Caco-2 (cell line): Measurements from ENCODE around the gene DET1. TPM values are rescaled to one million over a fixed set of nuclear protein-coding genes. Genes with fewer than 3 reads are reported as not detected.

Source experiments
- BruUV-seq: library from RNA; stranded (reverse); fragments of 400-500 nt; replicated peaks from 2 replicates; lab custom pipeline; 2021; lab: Mats Ljungman, UMichigan
- CTCF ChIA-PET: fragments of 300-600 bp; sonication (Branson Sonifier 250); formaldehyde crosslinking; loops from one replicate; lab custom pipeline; 2022; ENCODE audit warnings: antibody characterized with exemption; lab: Charles Lee
- POLR2A ChIA-PET: fragments of 300-600 bp; sonication (Branson Sonifier 250); formaldehyde crosslinking; loops from one replicate; lab custom pipeline; 2022; ENCODE audit warnings: antibody characterized with exemption; lab: Charles Lee
- DNase-seq, 2 experiments: peaks; one replicate each; pipeline versions ENCODE4 v3.0.0 to v3.0.0-alpha.2; 2020 to 2022
- H3K27me3 ChIP-seq: replicated peaks from 2 replicates; pipeline ENCODE4 v1.6.0; 2011; ENCODE audit warnings: low read length; ENCODE audit not compliant: control insufficient read depth, insufficient read depth
- H3K36me3 ChIP-seq: 2 replicates; pipeline ENCODE4 v1.5.1; 2011; ENCODE audit warnings: low read length; ENCODE audit not compliant: control insufficient read depth, insufficient read depth
- H3K4me1 ChIP-seq: fragments of 250-450 bp; sonication (Bioruptor Pico); 2 replicates; pipeline ENCODE4 v1.5.1; 2020; ENCODE audit warnings: mild to moderate bottlenecking
- H3K4me3 ChIP-seq: 2 replicates; pipeline ENCODE4 v1.5.1; 2011; ENCODE audit warnings: low read depth, mild to moderate bottlenecking, control low read depth, low read length
- H3K9me3 ChIP-seq: fragments of 250-450 bp; sonication (Bioruptor Pico); 2 replicates; pipeline ENCODE4 v1.5.1; 2020; ENCODE audit warnings: mild to moderate bottlenecking, moderate library complexity
- H3K27ac Mint-ChIP-seq: one replicate; pipeline ENCODE4 v1.8.0; 2022; ENCODE audit warnings: mixed read lengths; ENCODE audit not compliant: unreplicated experiment
- H3K27me3 Mint-ChIP-seq: one replicate; pipeline ENCODE4 v1.8.0; 2022; ENCODE audit warnings: mixed read lengths; ENCODE audit not compliant: insufficient read depth, unreplicated experiment
- H3K36me3 Mint-ChIP-seq: one replicate; pipeline ENCODE4 v1.8.0; 2022; ENCODE audit warnings: mild to moderate bottlenecking, mixed read lengths; ENCODE audit not compliant: insufficient read depth, unreplicated experiment
- H3K4me1 Mint-ChIP-seq: one replicate; pipeline ENCODE4 v1.8.0; 2022; ENCODE audit warnings: low read depth, mixed read lengths; ENCODE audit not compliant: unreplicated experiment
- H3K4me3 Mint-ChIP-seq: one replicate; pipeline ENCODE4 v1.8.0; 2022; ENCODE audit warnings: mild to moderate bottlenecking, moderate library complexity, mixed read lengths; ENCODE audit not compliant: unreplicated experiment
- H3K9me3 Mint-ChIP-seq: one replicate; pipeline ENCODE4 v1.8.0; 2022; ENCODE audit warnings: mixed read lengths; ENCODE audit not compliant: unreplicated experiment
- intact Hi-C: fragments of 100-400 bp; cut with micrococcal nuclease; formaldehyde crosslinking; loops from one replicate; pipeline ENCODE4 v1.10.0; 2022; ENCODE audit not compliant: unreplicated experiment
- total RNA-seq: library from RNA; stranded (reverse); gene quantifications from 2 replicates; pipeline ENCODE4 v1.2.3, GENCODE V29; 2022
- TF ChIP-seq, protein P1 (sequence below), 2 experiments: fragments of 200-600 bp in 1 of 2; IDR thresholded peaks; 1 replicate in 1 of 2; 2 replicates in 1 of 2; pipeline versions ENCODE4 v1.5.1 to v1.8.0; 2011 to 2022; ENCODE audit warnings: antibody characterized with exemption in 1 of 2, control low read depth in 1 of 2, inconsistent platforms in 1 of 2, low read depth in 1 of 2, low read length in 1 of 2, mild to moderate bottlenecking in 1 of 2, moderate library complexity in 1 of 2; ENCODE audit not compliant: insufficient read depth in 1 of 2, severe bottlenecking in 1 of 2, unreplicated experiment in 1 of 2

DET1 gene
- total RNA-seq, 1 experiment from 2014 or later, result 2.0 TPM

DNA sequence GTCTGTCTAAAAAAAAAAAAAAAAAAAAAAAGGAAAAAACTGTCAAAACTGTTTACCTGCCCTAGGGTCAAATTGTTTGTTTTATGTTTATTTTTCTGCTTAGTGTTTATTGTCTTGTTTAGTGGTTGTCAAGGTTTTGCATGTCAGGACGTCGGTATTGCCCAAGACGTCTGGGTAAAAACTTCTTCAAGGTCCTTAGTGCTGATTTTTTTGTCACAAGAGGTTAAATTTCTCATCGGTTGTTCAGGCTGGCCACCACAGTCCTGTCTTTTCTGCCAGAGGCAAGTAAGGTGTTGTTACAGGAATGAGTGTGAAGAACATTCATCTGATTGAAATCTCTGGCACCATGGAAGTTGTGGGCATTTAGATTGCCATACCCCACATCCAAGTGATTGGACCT lies 7.0 kb downstream of the DET1 start:
- TF ChIP-seq, protein P1, sequence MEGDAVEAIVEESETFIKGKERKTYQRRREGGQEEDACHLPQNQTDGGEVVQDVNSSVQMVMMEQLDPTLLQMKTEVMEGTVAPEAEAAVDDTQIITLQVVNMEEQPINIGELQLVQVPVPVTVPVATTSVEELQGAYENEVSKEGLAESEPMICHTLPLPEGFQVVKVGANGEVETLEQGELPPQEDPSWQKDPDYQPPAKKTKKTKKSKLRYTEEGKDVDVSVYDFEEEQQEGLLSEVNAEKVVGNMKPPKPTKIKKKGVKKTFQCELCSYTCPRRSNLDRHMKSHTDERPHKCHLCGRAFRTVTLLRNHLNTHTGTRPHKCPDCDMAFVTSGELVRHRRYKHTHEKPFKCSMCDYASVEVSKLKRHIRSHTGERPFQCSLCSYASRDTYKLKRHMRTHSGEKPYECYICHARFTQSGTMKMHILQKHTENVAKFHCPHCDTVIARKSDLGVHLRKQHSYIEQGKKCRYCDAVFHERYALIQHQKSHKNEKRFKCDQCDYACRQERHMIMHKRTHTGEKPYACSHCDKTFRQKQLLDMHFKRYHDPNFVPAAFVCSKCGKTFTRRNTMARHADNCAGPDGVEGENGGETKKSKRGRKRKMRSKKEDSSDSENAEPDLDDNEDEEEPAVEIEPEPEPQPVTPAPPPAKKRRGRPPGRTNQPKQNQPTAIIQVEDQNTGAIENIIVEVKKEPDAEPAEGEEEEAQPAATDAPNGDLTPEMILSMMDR (IDR thresholded peaks at IDR 0.05; ENCODE audit: insufficient read depth in 1 of 2, low read depth in 1 of 2, low read length in 1 of 2, severe bottlenecking in 1 of 2, unreplicated experiment in 1 of 2), result no peak
- Mint-ChIP-seq H3K36me3 (peaks cover 6% of the 10 kb centered on the region), H3K27me3 (no peaks in the 10 kb centered on the region), H3K4me3 (no peak overlapping the region), H3K9me3 (peaks cover 14% of the 10 kb centered on the region), H3K27ac (peak overlapping the region; percentile 86), H3K4me1 (peaks cover 33% of the 10 kb centered on the region)
- no peaks in the 10 kb centered on the region for H3K27me3 ChIP-seq
- ChIA-PET POLR2A (no interaction called here), CTCF (no interaction called here)
- no TSS peak for BruUV-seq
- H3K4me3 ChIP-seq, result no peak overlapping the region
- no peak for DNase-seq
- H3K36me3 ChIP-seq, result no peaks in the 10 kb centered on the region
- peaks cover 53% of the 10 kb centered on the region for H3K4me1 ChIP-seq
- H3K9me3 ChIP-seq, result peaks cover 5% of the 10 kb centered on the region
- intact Hi-C loops, result no loop called here

DNA sequence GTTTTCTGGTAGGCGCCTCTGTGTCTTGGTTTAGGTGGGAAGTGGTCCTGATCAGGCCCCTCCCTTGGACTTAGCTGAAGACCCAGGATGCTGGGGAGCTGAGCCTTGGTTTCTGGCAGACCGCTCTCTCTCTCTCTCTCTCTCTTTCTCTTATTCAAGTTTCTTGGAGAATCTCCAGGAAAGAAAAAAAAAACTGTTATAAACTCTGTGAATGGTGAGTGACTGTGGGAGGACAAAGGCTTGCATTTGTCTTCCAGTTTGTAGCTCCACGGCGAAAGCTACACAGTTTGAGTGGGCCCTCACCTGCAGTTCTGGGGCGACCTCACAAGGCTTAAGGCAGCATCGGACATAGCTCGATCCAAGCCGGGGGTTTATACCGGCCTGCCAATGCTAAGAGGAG lies 7.5 kb downstream of the DET1 start:
- Histone ChIP-seq H3K36me3 (no peaks in the 10 kb centered on the region), H3K4me1 (peaks cover 52% of the 10 kb centered on the region), H3K27me3 (no peaks in the 10 kb centered on the region), H3K9me3 (peaks cover 5% of the 10 kb centered on the region), H3K4me3 (no peak overlapping the region)
- H3K27me3 Mint-ChIP-seq, result no peaks in the 10 kb centered on the region
- no peak for DNase-seq
- ChIA-PET POLR2A (no interaction called here), CTCF (no interaction called here)
- TF ChIP-seq, protein P1 (IDR thresholded peaks at IDR 0.05; ENCODE audit: insufficient read depth in 1 of 2, low read depth in 1 of 2, low read length in 1 of 2, severe bottlenecking in 1 of 2, unreplicated experiment in 1 of 2), result no peak
- H3K4me1 Mint-ChIP-seq, result peaks cover 33% of the 10 kb centered on the region
- BruUV-seq, result no TSS peak
- peak overlapping the region; percentile 14 for H3K27ac Mint-ChIP-seq
- H3K9me3 Mint-ChIP-seq, result peaks cover 14% of the 10 kb centered on the region
- intact Hi-C loops, result no loop called here
- H3K4me3 Mint-ChIP-seq, result no peak overlapping the region
- peaks cover 6% of the 10 kb centered on the region for H3K36me3 Mint-ChIP-seq

DNA sequence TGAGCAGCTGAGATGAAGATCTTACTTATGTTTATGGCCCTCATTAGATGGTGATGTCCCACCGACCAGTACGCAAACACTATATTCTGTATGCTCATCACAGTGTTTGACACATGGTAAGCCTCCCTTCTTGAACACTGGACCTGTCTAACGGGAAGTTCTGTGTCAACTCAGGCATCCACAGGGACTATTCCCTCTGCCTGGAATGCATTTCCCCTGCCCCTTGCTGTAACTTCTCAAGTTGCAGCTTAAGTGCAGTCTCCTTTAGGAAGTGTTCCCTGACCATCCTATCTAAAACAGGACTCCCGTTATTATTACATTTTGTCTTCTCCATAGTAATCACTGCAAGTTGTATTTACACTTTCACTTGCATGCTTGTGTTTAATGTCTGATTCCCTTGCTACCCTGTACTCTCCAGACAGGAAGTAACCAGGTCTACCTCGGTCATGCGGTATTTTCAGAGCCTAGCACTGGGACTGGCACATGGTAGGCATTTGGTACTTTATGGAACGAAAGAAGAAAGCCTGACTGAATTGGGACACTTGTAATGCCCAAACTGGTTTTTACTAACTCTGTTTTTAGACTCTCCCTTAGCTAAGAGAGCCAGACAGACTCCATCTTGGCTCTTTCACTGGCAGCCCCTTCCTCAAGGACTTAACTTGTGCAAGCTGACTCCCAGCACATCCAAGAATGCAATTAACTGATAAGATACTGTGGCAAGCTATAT lies 8.7 kb downstream of the DET1 start:
- H3K9me3 ChIP-seq, result peaks cover 5% of the 10 kb centered on the region
- no peaks in the 10 kb centered on the region for H3K27me3 Mint-ChIP-seq
- H3K4me3 Mint-ChIP-seq, result no peak overlapping the region
- H3K4me3 ChIP-seq, result no peak overlapping the region
- peaks cover 33% of the 10 kb centered on the region for H3K4me1 Mint-ChIP-seq
- no TSS peak for BruUV-seq
- no peak for DNase-seq
- peaks cover 14% of the 10 kb centered on the region for H3K9me3 Mint-ChIP-seq
- peak overlapping the region; percentile 53 for H3K27ac Mint-ChIP-seq
- H3K36me3 ChIP-seq, result no peaks in the 10 kb centered on the region
- intact Hi-C loops, result no loop called here
- H3K27me3 ChIP-seq, result no peaks in the 10 kb centered on the region
- POLR2A ChIA-PET, result no interaction called here
- TF ChIP-seq, protein P1 (IDR thresholded peaks at IDR 0.05; ENCODE audit: insufficient read depth in 1 of 2, low read depth in 1 of 2, low read length in 1 of 2, severe bottlenecking in 1 of 2, unreplicated experiment in 1 of 2), result no peak
- peaks cover 40% of the 10 kb centered on the region for H3K4me1 ChIP-seq
- CTCF ChIA-PET, result no interaction called here
- peaks cover 6% of the 10 kb centered on the region for H3K36me3 Mint-ChIP-seq
